ENCODE measurements around the gene TSPEAR.
"Not testable (repeated sequence)": the region's sequence is repeated elsewhere in the genome, so short reads cannot be mapped to it uniquely, and the experiment has no call there.

The TSPEAR gene

DNA sequence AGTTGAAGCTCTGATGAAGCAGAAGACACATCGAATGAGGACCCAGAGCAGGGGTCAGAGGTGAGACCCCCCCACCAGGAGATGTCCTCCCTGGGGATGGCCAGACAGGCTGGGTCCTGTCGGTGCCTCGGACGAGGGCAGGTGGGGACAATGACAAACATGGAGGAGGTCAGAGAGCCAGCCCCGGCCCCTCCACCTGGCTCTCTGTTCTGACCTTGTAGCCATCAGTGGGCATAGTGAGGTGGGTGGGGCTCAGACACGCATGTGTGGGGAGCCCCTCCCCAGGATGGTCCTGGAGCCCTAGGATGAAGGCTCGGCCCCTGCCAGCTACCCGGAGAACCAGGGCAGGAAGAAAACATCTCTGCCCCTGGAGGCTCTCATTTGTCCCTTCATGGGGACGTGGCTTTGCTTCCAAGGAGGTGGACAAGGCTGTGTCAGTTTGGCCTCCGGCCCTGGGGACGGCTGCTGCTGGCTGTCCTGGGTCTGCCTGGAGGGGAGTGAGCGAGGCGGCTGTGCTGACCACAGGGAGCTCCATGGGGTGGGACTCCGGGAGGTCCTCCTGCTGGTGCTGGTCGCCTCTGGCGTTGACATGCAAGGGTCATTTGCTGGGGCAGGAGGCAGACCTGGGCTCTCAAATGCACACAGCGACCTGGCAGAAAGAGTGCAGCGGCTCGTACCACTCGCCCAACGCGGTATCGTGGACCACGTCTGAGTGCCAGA is 121.6 kb downstream of the TSPEAR start:
- no peak for TF ChIP-seq POU2F2 (IDR thresholded peaks at IDR 0.05; ENCODE audit: low read depth, low read length)
- TF ChIP-seq TAF1 (IDR thresholded peaks at IDR 0.05; ENCODE audit: low read depth, low read length), result no peak
- TF ChIP-seq POLR2AphosphoS5 (IDR thresholded peaks at IDR 0.05; ENCODE audit: low read depth, low read length), result no peak
- no peak for FAIRE-seq
- no peak for DNase-seq (ENCODE audit: insufficient read length, low spot score)

DNA sequence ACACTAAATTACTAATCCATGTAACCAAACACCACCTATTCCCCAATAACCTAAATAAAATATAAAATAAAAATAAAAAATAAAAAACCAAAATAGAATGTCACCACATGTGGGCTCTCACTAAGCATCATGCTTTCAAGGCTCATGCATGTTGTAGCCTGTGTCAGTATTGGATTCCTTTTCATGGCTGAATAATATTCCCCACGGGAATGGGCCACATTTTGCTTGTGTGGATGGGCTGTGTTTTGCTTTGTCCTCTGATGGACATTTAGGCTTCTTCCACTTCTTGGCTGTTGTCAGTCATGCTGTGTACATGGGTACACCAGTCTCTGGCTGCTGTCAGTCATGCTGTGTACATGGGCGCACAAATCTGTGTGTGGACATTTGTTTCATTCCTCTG is 122.3 kb downstream of the TSPEAR start:
- FAIRE-seq, result no peak
- no peak for DNase-seq (ENCODE audit: insufficient read length, low spot score)
- TF ChIP-seq PAX5 (IDR thresholded peaks at IDR 0.05; ENCODE audit: insufficient read depth, low read length, severe bottlenecking) (no peak), POU2F2 (IDR thresholded peaks at IDR 0.05; ENCODE audit: low read depth, low read length) (no peak), TAF1 (IDR thresholded peaks at IDR 0.05; ENCODE audit: low read depth, low read length) (no peak), SPI1 (IDR thresholded peaks at IDR 0.05; ENCODE audit: low read depth, low read length) (no peak), POLR2AphosphoS5 (IDR thresholded peaks at IDR 0.05; ENCODE audit: low read depth, low read length) (no peak), POLR2A (IDR thresholded peaks at IDR 0.05; ENCODE audit: low read depth, low read length) (no peak)

DNA sequence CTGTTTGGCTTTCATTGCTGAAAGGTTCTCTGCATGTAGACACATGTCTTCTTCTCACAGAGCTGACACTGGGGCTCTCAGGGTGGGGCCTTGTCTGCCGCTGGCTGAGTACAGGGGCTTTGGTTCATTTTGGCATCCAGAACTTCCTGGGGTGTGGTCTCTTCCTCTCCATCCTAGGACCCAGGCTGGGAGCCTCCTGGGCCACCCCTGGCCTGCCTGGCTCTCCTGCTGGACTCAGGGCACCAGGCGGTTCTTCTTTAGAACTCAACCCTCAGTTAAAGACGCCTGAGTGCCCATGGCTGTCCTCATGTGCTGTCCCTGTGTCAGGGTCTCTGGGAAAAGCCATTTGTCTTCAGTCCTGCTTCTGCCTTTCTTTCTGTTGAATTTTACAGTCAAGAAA is 125.5 kb downstream of the TSPEAR start:
- FAIRE-seq (no peak), DNase-seq (ENCODE audit: insufficient read length, low spot score) (no peak)
- TF ChIP-seq PAX5 (IDR thresholded peaks at IDR 0.05; ENCODE audit: insufficient read depth, low read length, severe bottlenecking), result no peak
- TF ChIP-seq POLR2A (IDR thresholded peaks at IDR 0.05; ENCODE audit: low read depth, low read length), result no peak
- TF ChIP-seq POU2F2 (IDR thresholded peaks at IDR 0.05; ENCODE audit: low read depth, low read length), result no peak
- no peak for TF ChIP-seq SPI1 (IDR thresholded peaks at IDR 0.05; ENCODE audit: low read depth, low read length)
- no peak for TF ChIP-seq TAF1 (IDR thresholded peaks at IDR 0.05; ENCODE audit: low read depth, low read length)
- no peak for TF ChIP-seq POLR2AphosphoS5 (IDR thresholded peaks at IDR 0.05; ENCODE audit: low read depth, low read length)

DNA sequence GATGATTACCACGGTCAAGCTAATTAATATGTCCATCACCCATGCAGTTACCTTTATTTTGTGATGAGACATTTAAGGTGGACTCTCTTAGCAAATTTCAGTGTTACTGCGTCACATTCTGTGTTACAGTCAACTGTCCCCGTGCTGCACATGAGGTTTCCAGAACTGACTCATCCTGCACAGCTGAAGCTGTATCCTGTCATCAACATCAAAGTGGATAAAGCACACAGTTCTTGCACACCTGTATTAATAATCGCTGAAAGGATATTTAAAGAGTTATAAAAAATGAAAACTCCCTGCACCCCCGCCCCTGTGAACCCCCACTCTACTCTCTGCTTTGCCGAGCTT is 127.6 kb downstream of the TSPEAR start:
- TF ChIP-seq POLR2AphosphoS5 (IDR thresholded peaks at IDR 0.05; ENCODE audit: low read depth, low read length) (no peak), PAX5 (IDR thresholded peaks at IDR 0.05; ENCODE audit: insufficient read depth, low read length, severe bottlenecking) (no peak), TAF1 (IDR thresholded peaks at IDR 0.05; ENCODE audit: low read depth, low read length) (no peak), SPI1 (IDR thresholded peaks at IDR 0.05; ENCODE audit: low read depth, low read length) (no peak), POU2F2 (IDR thresholded peaks at IDR 0.05; ENCODE audit: low read depth, low read length) (no peak), POLR2A (IDR thresholded peaks at IDR 0.05; ENCODE audit: low read depth, low read length) (no peak)
- DNase-seq (ENCODE audit: insufficient read length, low spot score) (no peak), FAIRE-seq (no peak)

DNA sequence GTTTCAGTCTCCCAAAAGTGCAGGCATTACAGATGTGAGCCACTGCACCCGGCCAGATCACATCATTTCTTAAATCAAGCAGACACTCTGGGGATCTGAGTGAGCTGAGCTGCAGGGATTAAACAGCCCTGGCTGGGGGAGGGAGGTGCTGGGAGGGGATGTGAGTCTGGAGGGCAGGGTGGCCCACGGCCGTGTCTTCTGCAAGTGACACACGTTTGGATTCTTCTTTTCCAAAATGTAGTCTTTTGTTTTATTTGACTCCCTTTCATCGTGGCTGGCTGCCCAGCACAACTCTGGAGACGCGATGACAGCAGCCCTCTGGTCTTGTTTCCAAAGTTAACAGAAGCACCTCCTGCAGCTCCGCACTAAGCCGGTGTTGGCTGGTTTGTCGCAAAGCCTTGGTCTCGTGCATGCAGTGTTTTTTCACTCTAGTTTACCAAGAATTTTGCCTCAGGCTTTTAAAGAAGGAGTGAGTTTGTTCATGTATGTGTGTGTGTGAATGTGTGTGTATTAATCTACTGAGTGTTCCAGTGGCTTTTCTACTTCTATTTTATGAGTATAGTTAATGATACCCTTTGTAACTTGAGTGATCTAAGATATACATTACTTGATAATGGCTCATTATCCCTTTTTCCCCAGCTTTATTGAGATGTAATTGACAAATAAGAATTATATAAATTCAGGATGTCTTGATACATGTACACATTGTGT is 128.1 kb downstream of the TSPEAR start:
- TF ChIP-seq TAF1 (IDR thresholded peaks at IDR 0.05; ENCODE audit: low read depth, low read length) (no peak), SPI1 (IDR thresholded peaks at IDR 0.05; ENCODE audit: low read depth, low read length) (no peak), POLR2A (IDR thresholded peaks at IDR 0.05; ENCODE audit: low read depth, low read length) (no peak), POU2F2 (IDR thresholded peaks at IDR 0.05; ENCODE audit: low read depth, low read length) (no peak), POLR2AphosphoS5 (IDR thresholded peaks at IDR 0.05; ENCODE audit: low read depth, low read length) (no peak), PAX5 (IDR thresholded peaks at IDR 0.05; ENCODE audit: insufficient read depth, low read length, severe bottlenecking) (no peak)
- DNase-seq (ENCODE audit: insufficient read length, low spot score) (no peak), FAIRE-seq (no peak)

DNA sequence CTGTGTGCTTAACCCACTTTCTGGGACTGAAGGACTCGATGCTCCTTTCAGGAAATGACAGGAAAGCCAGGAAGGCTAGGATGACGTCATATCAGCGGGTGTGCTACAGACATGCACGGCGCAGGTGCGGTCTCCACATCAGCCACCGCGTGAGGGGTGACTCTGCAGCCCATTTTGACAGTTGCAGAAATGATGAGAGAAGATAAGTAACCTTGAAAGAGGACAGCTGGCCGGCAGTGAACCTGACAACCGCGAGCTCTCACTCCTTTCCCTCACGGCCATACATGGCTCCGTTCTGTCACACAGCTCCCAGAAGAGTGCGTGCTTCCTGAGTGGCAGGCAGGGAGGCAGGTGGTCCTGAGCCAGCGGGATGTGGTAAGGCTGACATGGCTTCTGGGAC is 129.3 kb downstream of the TSPEAR start:
- FAIRE-seq (no peak), DNase-seq (ENCODE audit: insufficient read length, low spot score) (no peak)
- no peak for TF ChIP-seq PAX5 (IDR thresholded peaks at IDR 0.05; ENCODE audit: insufficient read depth, low read length, severe bottlenecking)
- no peak for TF ChIP-seq POLR2A (IDR thresholded peaks at IDR 0.05; ENCODE audit: low read depth, low read length)

DNA sequence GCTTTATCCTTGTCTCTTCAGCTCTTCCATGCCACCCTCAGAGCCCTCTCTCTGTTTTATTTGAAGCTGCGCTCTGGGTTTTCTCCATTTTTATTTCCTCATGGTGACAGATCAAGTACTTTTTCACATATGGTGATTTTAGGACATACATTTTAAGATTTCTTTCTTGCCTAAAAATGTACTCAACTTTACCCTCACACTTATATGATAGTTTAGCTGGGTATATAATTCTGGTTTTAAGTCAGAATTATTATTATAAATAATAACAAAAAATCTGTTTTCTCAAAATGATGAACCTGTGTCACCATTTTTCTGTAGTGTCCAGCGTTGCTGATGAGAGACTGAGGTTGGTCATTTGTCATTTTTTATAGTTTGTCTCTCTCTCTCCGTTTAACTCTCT is 130.2 kb downstream of the TSPEAR start:
- no peak for FAIRE-seq
- DNase-seq (ENCODE audit: insufficient read length, low spot score), result no peak
- no peak for TF ChIP-seq POLR2A (IDR thresholded peaks at IDR 0.05; ENCODE audit: low read depth, low read length)
- no peak for TF ChIP-seq SPI1 (IDR thresholded peaks at IDR 0.05; ENCODE audit: low read depth, low read length)
- no peak for TF ChIP-seq PAX5 (IDR thresholded peaks at IDR 0.05; ENCODE audit: insufficient read depth, low read length, severe bottlenecking)
- TF ChIP-seq POLR2AphosphoS5 (IDR thresholded peaks at IDR 0.05; ENCODE audit: low read depth, low read length), result no peak
- no peak for TF ChIP-seq TAF1 (IDR thresholded peaks at IDR 0.05; ENCODE audit: low read depth, low read length)
- TF ChIP-seq POU2F2 (IDR thresholded peaks at IDR 0.05; ENCODE audit: low read depth, low read length), result no peak

DNA sequence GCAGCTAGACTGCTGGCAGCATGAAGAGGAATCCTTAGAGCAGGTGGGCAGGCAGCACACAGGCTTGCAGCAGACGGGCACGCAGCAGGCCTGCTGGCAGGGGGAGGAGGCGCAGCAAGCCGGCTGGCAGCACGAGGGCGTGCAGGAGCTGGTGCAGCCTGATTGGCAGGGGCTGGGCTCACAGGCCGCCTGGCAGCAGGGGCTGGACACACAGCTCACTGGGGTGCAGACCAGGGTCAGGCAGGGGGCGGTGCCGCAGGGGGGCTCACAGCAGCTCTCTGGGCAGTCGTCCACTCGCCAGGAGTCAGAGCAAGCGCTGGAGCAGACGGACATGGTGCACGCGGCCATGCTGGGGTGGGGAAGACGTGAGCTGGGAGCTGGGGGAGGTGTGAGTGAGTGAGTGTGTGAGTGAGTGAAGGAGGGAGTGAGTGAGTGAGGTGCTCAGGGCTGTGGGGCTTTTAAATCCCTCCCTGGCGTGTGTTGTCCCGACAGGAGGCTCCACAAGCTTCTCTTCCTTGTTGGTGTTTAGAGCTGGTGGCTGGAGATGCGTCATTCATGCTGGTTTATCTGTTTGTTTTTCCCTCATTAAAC is 131.0 kb downstream of the TSPEAR start, which contains the start of gene KRTAP10-5:
TSS of gene KRTAP10-5 (minus strand) at position 374 of the 591 bp plus-strand sequence. CDS start at position 348, 26 bp downstream.
- DNase-seq (ENCODE audit: insufficient read length, low spot score); FAIRE-seq: not testable (repeated sequence)

DNA sequence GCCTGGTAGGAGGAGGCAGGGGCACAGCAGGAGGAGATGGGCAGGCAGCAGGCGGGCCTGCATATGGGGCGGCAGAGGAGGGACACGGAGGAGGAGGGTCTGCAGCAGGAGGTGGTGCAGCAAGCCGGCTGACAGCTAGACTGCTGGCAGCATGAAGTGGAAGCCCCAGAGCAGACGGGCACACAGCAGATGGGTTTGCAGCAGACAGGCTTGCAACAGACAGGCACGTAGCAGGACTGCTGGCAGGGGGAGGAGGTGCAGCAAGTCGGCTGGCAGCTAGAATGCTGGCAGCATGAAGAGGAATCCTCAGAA is 131.6 kb downstream of the TSPEAR start:
- FAIRE-seq (no peak), DNase-seq (ENCODE audit: insufficient read length, low spot score) (no peak)
- no peak for TF ChIP-seq TAF1 (IDR thresholded peaks at IDR 0.05; ENCODE audit: low read depth, low read length)
- TF ChIP-seq SPI1 (IDR thresholded peaks at IDR 0.05; ENCODE audit: low read depth, low read length), result no peak
- no peak for TF ChIP-seq POLR2AphosphoS5 (IDR thresholded peaks at IDR 0.05; ENCODE audit: low read depth, low read length)
- TF ChIP-seq PAX5 (IDR thresholded peaks at IDR 0.05; ENCODE audit: insufficient read depth, low read length, severe bottlenecking), result no peak
- no peak for TF ChIP-seq POU2F2 (IDR thresholded peaks at IDR 0.05; ENCODE audit: low read depth, low read length)
- no peak for TF ChIP-seq POLR2A (IDR thresholded peaks at IDR 0.05; ENCODE audit: low read depth, low read length)
